Measurements from ENCODE around the gene ATG4B.
"Not testable (repeated sequence)": the region's sequence is repeated elsewhere in the genome, so short reads cannot be mapped to it uniquely, and the experiment has no call there.

Gene ATG4B

DNA sequence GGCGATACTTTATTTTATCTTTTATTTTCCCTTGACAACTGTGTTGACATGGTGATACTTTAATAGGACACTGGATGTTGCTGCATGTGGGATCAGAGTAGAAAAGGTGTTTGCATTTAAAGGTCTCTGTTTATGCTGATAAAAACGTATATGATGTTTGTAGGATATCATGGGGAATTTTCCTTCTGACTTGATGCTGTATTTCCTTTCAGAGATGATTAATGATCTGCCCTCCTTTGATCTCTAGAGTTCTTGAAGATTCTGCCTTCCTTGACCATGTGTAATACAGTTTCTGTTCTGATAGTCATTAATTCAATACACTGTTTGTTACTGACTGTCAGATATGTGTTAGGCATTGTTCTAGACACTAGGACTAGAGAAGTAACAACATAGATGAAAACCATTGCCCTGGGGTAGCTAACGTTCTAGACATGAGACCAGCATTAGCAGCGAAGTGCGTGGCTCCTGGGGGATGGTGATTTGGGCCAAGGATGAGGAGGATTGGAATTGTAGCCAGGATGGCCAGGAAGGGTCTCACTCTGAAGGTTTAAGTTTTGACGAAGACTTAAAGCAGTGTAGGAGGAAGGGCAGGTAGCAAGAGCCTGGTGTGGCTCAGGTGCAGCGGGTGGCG lies 2.8 kb downstream of the ATG4B start:
- no peak for DNase-seq

DNA sequence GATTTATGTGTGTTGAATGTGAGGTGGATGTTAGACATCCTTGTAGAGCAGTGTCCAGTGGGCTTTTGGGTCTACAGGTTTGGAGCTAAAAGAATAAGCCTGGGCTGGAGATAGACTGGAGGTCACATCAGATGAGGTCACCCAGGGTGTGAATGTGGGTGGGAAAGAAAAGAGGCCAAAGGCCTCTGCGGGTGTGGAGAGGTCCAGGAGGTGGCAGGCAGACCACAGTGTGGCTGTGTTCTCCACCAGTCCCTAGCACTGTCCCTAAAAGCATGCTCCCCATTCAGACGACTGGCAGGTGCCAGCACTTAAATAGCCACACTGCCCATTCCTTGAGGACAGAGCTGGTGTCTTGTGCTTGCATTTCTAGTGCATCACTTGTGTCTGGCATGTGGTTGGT lies 4.1 kb downstream of the ATG4B start:
- no peak for DNase-seq

DNA sequence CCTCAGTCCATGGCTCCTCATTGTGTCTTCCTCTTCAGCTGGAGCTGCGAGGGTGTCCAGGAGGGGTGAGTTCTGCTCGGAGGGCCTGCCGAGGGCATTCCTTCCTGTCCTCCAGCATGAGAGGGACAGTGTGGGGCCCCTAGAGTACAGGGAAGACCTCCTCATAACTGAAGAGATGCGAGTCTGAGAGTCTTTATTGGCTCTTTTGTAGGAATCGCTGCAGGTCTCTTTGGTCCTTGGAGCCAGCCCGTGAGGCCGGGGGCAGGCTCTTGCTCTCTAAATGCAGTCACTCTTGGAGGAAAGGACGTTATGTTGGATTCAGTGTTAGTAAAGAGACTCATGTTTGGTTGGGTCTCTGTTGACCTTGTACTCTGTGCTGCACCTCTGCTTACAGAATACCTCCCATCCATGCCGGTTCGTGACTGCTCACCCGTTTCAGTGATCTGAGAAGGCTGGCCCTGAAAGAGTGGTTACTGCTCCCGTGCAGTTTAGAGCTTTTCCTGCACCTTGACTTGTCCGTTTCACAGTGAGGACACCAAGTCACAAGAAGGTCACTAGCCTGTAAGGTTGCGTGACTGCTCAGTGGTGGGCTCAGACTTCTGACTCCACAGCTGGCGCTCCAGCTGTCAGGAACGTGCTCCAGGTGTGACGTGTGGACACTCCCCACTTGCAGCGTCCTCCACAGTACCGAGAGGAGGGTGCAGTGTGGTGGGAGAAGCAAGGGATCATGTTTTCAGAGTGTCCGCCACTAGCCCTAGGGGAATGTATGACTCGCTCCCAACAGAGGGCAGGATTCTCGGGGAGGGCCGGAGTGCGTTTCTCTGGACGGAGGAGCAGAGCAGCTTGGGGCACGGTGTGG lies 7.8 kb downstream of the ATG4B start:
- DNase-seq = no peak

DNA sequence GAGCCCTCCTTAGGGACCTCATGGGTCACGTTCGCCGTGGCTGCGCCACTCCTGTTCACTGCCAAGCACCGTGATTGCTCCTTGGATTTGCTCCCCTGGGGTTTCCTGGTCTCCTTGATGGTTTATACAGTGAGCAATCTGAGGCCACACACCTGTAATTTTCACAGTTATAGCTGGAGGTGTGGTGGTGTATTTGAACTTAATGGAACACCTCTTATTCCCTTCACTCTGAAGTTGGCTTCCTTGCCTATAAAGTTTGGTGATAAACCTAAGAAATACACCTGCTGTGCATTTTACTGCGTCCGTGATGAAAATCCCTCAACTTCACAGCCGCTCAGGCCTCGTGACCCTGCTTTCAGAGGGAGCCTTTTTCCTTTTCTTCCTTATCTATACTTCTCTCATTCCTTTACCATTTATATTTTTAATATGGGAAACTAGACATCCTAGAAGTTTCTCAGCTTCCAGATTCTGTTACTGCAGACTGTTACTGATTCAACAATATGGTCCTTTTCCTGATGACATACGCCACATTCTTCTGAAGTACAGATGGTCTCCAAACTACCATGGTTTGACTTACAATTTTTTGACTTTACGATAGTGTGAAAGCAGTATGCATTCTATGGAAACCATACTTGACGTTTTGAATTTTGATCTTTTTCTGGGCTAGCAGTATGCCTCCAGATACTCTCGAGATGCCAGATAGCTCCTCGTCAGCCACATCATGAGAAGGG lies 8.6 kb downstream of the ATG4B start:
- DNase-seq = no peak

DNA sequence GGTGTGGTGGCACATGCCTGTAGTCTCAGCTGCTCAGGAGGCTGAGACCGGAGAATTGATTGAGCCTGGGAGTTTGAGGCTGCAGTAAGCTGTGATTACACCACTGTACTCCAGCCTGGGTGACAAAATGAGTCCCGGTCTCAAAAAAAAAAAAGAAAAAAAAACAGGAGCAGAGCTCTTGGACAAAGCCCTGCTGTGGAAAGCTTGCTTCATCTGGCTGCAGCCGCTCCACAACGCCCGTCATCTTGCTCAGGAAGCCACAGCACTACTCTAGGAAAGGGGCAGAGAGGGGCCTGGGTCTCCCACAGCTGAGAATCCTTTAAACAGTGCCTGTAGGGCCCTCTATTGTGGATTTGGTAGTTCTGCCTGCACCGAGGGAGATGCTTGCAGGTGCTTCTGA lies 11.0 kb downstream of the ATG4B start:
- DNase-seq = no peak

DNA sequence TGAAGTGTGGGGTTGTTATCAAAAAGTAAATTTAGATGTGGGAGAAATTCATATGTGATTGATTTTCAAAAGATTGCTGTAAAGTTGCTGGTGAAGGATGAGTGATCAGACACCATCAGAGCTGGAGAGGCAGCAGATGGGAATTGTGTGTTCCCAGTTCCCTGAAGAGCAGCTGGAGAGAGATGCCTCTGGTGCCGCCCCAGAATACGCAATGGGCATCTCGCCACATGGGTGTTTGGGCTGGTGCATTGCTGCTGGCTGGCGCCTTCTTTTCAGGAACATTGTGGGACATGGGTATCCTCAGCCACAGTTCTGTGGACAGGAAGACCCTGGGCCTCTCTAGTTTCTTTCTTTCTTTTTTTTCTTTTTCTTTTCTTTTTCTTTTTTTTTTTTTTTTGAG lies 11.9 kb downstream of the ATG4B start:
- no peak for DNase-seq

DNA sequence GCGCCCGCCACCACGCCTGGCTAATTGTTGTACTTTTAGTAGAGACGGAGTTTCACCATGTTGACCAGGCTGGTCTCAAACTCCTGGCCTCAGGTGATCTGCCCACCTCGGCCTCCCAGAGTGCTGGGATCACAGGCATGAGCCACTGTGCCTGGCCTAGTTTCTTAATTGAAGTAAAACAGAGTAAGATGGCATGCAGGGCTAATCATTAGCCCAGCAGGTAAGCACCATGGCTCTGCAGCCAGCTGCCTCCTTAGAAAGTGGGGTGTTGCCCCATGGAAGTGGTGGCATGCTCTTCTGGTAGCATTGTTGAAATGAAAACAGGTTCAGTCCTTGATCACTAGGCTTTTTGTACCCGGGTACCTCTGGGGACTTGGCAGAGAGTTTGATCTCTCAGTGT lies 12.4 kb downstream of the ATG4B start:
- no peak for DNase-seq

DNA sequence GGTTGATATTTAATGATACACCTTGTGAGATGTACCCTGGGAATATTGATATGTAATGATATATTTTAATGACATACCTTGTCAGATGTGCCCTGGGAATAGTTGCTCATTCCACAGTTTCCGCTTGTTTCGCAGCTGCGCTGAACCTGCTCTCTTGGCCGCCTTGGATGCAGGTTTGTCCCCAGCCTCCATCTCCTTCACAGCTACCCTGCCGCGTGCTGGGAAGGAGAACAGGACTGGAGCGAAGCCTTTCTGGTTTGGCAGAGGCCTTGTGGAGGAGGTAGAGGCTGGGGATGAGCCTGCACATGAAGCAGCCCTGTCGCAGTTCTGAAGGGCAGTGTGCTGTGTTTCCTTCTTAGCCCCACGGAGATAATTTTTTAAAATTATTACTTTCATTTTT lies 14.6 kb downstream of the ATG4B start:
- no peak for DNase-seq

DNA sequence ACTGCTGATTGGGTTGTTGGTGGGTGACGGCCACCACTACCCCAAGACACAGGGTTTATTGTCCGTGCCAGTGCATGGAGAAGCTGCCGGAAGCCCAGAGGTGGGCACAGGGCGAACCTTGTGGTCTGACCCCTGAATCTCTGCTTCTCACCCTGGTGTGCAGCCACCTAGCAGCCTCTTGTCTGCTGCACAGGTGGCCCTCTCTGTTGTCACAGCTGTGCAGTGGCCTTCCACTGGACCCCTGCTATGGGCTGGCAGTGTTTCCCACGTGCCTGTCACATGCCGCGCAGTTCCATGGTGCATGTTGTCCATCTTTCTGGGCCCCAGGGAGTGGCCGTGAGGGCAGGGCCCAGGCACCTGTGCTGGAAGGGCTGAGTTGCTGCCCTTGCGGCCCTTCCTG lies 15.2 kb downstream of the ATG4B start:
- no peak for DNase-seq

DNA sequence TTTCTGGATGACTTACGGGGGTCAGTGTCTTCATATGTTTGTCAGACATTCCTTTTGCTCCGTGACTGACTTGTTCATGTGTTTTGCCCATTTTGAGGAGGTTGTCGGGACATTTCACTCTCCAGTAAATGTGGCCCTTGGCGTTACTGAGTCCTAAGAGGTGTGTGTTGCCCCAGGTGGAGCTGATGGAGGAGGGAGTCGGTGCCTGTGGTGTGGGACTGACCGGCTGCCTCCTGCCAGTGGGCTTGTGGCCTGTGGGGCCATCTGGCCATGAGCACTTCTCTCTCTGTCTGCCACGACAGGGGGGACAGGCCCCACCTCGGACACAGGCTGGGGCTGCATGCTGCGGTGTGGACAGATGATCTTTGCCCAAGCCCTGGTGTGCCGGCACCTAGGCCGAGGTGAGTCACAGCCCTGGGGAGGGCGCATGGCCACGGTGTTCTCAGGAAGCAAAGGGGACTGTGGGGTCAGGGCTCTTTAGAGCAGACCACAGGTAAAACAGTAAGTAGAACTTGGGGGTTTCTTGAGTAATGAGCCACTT lies 15.8 kb downstream of the ATG4B start:
- no peak for DNase-seq

DNA sequence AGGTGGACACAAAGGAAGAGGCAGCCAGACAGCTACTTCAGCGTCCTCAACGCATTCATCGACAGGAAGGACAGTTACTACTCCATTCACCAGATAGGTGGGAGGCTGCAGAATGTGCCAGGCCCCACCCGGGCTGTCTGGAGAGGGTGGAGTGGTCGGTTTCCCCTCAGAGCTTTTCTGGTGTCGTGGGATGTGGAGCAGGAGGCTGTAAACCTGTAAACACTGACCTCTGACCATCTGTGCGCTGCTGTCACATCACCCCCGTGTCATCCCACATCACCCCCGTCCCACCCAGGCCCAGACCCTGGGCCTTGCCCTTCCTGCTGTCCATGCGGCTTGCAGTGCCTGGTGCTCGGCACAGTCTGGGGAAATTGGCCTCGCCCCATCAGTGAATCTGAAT lies 17.1 kb downstream of the ATG4B start:
- DNase-seq = no peak

DNA sequence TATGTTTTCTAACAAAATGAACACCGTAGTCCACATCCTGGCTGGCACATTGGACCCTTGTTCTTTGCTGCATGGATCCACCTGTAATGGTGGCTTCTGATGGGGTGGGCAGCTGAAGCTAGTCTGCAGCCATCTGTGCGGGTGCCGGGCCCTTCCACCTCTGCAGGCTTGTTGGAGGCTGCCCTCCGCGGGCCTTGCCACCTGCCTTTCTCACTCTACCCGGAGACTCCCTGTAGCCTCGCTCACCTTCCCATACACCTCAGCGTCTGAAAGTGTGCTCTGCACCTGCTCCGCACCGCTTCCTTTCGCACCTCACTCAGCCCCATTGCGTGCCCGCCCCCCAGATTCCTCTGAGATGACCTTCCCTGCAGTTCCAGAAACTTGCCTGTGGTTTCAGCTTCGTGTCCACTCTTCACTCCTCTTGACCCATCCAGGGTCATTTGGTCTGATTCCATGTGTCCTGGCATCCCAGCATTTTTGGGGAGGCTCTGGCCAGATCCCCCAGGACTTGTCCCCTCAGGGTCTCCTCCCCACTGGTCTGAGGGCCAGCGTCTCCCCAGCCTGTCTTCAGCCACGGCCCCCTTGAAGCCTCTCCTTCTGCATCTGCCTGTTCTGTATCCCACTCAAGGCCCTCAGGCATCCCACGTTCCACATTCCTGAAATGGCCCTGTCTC lies 18.2 kb downstream of the ATG4B start:
- DNase-seq = no peak

DNA sequence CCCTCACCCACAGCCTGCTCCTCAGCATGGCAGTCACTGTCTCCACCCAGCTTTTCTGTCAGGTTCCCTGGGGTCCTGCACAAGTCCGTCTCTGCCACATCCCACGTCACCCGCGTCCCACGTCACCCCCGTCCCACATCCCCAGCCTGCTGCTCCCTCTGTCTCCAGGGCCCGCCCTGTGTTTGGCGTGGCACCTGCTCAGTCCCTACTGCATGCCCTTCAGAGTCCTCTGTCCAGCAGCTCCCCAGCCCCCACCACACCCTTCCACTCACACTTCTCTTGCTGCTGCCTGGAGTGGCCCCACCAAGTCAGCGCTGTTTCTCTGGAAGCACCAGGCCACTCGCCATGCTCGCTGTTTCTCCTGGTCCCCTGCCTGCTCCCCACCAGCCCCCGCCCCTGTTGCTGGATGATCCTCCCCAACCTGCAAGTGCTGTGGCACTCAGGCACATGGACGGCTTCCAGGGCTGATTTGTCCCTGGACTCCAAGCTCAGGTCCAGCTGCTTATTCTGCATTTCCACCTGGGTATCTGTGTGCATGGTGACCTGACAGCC lies 18.8 kb downstream of the ATG4B start:
- no peak for DNase-seq

DNA sequence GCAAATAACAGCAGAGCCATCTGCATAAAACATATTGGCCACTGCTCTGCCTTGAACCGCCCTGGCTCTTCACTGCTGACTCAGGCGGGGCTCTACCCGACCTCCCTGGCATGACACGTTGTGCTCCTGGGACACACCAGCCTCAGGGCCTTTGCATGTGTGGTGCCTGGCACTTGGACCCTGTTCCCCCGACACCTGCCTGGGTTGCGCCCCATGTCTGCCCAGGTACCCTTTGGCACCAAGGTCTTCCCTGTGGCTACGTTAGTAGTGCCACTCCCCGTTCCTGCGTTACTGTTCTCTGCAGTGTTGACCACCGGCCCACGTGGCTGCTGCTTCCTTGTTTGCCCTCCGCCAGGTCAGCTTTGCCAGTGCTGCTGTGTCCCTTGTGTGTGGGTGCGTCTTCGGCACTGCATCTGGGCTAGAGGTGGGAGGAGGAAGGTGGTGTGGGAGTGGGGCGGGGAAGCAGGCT lies 20.3 kb downstream of the ATG4B start:
- no peak for DNase-seq

DNA sequence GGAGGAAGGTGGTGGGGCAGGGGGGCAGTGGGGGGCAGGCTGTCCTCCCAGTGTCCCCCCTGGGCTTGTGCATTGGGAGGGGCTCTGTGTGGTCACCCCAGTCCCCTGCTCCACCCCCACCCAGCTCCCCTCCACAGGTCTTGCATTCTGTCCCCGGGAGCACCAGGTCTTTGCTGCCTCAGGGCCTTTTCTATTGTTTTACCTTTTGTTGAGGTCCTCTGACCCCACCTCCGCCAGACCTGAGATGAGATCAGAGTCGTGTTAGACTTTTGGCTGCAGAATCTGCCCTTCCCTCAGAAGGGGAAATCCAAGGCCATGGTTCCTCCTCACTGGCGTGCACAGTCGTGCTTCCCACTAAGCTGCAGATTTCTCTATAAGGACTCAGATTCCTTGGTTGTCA lies 20.8 kb downstream of the ATG4B start:
- DNase-seq = no peak

DNA sequence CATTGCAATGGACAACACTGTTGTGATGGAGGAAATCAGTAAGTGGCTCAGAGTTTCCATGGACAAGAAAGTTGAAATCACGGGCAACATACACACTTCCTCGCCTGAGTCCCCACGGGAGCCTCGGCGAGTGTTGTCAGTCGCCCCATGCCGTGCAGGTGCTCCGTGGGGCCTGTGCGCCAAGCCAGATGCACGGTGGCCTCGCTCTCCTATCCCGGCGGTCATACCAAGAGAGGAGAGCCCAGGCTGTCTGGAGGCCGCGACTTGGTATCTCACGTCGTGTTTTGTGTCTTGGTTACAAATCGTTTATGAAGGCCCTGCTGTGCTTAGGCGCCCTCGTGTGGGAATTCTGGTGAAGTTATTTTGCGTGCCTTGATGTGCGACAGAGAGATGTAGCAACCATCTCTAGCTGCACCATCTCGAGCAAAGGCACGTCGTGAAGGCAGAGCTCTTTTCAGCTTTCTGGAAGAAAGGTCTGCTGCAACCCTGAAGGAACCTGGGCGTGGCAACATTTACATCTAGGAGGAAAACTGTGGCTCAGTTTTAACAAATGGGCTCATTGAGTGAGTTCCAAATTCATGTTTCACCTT lies 21.8 kb downstream of the ATG4B start:
- DNase-seq = peak; percentile 73

DNA sequence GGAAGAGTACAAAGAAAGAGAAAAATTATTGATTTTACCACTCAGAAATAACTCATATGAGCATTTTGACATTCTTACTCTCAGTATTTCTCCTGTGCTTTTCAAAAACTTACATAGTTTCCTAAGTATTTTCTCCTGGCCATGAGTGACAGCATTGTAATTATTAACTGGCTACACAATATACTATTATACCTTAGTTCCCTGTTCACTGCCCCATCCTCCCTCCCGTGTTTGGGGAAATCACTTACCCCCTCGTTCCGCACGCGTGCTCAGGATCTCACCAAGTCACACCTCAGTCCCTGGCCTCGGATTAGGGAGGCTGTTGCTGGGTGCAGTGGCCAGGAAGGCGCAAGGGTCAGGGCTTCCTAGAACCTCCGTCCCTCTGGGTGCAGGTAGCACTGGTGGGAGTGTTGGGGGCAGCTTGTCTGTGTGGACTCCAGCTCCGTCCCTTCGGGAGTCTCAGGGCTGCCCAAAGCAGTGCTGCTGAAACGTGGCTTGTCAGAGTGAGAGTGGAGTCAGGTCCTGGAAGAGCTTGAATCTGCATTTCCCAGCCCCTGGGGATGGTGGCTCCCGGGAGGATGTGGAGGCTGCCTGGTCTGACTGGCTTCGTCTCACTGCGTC lies 23.2 kb downstream of the ATG4B start:
- no peak for DNase-seq

DNA sequence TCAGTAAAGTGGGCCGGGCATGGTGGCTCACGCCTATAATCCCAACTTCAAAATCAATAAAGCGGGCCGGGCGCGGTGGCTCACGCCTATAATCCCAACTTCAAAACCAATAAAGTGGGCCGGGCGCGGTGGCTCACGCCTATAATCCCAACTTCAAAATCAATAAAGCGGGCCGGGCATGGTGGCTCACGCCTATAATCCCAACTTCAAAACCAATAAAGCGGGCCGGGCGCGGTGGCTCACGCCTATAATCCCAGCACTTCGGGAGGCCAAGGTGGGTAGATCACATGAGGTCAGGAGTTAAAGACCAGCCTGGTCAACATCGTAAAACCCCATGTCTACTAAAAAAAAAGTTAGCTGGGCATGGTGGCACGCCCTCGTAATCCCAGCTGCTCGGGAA lies 25.2 kb downstream of the ATG4B start:
- not testable (repeated sequence) for DNase-seq

DNA sequence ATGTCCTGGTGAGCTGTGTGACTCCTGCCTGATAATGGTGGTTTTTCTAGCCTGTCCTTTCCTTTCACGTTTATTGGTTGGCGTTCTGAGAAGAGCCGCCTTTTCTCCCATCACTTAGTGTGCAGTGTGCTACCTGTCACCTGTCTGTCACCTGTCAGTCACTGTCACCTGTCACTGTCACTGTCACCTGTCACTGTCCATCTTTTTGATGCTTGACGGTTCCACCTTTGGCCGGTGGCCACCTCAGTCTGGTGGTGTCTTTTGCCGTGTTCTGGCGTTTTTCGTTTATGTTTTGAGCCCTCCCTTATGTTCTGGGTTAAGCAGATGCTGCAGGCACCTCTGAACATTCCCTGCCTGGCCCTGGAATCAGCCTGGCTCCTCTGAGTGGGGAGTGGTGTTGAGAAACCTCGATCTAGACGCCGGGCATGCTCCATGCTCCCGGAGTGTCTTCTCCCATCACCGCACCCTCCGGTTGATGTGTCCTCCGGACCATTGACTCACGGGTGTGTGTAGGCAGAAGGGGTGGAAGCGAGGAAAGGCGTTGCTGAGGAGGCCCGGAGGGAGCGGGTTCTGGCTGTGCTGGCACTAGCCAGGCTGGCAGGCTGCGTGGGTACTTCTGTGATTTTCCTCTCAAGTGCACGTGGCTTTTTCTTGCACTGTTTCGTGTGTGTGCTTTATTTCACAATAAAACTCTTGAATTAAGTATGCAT lies 28.4 kb downstream of the ATG4B start:
- DNase-seq = no peak

DNA sequence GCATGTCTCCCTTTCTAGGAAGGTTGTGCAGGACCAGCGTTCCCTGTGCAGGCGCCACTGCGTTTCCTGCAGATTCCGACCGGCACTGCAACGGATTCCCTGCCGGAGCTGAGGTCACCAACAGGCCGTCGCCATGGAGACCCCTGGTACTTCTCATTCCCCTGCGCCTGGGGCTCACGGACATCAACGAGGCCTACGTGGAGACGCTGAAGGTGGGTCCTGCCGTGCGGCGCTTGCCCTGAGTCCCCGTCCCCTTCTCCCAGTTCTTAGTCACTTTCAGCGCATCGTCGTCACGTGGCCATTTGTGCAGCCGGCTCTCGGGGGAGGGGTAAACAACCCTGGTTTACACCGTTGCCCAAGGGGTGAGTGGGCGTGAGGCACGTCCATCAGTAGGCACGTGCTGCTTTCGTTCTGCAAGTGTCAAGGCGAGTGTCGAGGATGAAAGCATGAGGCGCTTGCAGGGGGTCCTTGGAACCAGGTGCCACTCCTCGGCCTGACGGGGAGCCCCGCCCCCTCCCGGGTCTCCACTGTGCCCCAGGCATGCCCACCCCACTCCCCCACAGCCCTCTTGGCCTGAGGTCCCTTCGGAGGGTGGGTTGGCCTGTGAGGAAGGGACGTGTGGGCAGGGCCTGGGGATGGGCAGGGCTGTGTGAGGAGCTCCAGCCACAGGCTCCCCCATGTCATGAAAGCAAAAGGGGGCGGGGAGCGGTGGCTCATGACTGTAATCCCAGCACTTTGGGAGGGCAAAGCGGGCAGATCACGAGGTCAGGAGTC lies 29.3 kb downstream of the ATG4B start:
- DNase-seq = no peak
